Left ventricle myocardium inferior (tissue), 1 donor: ENCODE measurements around the gene SLC18A3. TPM values are rescaled to one million over a fixed set of nuclear protein-coding genes. Genes with fewer than 3 reads are reported as not detected.

Source experiments
- DNase-seq: peaks from one replicate; pipeline ENCODE4 v3.0.0-alpha.2; 2020
- H3K27ac ChIP-seq: fragments of 200-600 bp; replicated peaks from 2 replicates; pipeline ENCODE4 v1.8.0; 2021
- H3K27me3 ChIP-seq: fragments of 200-600 bp; 2 replicates; pipeline ENCODE4 v1.8.0; 2021; ENCODE audit warnings: low read depth
- H3K36me3 ChIP-seq: fragments of 200-600 bp; 2 replicates; pipeline ENCODE4 v1.8.0; 2021
- H3K4me1 ChIP-seq: fragments of 200-600 bp; 2 replicates; pipeline ENCODE4 v1.8.0; 2021
- H3K4me3 ChIP-seq: fragments of 200-600 bp; 2 replicates; pipeline ENCODE4 v1.8.0; 2021; ENCODE audit warnings: mild to moderate bottlenecking, moderate library complexity
- H3K9me3 ChIP-seq: fragments of 200-600 bp; replicated peaks from 2 replicates; pipeline ENCODE4 v1.8.0; 2021
- intact Hi-C: fragments of 100-400 bp; cut with micrococcal nuclease; formaldehyde crosslinking; loops from one replicate; pipeline ENCODE4 v1.11.0; 2022
- total RNA-seq: library from RNA; stranded (reverse); fragmentation: NEBNext Ultra II Directional; extraction: Animal tissue kit (Norgen Biotek cat#: 25700); gene quantifications from one replicate; pipeline ENCODE4 v1.2.1, GENCODE V29; 2021
- TF ChIP-seq, protein P1 (sequence below): fragments of 200-600 bp; IDR thresholded peaks from 2 replicates; pipeline ENCODE4 v1.8.0; 2021; ENCODE audit warnings: antibody characterized with exemption, mild to moderate bottlenecking, borderline replicate concordance
- donor health status: DM: no; HTN: yes; CAD: no; lungs with severe emphysema.

Gene SLC18A3
- total RNA-seq, 1 donor from 2014 or later, result not detected

DNA sequence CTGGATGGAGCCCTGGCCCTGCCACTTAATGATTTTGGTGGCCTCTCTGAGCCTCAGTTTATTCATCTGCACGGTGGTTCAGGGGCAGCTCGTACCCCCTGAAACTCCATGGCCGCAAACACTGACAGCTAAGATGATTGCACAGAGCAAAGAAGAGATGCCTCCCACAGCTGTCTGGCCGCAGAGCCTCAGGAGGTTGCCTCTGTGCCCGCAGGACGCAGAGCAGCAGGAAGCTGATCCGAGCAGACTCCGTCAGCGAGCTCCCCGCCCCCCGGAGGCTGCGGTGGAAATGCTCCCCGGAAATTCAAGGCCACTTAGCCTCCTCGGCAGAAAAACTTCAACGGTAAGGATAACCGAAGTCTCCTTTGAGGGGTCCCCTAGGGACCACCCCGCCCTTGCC is 39.2 kb downstream of the SLC18A3 start:
- no peak for DNase-seq
- Histone ChIP-seq H3K36me3 (no peaks in the 10 kb centered on the region), H3K9me3 (no peaks in the 10 kb centered on the region), H3K4me3 (no peak overlapping the region), H3K27ac (no peak overlapping the region), H3K27me3 (peaks cover 85% of the 10 kb centered on the region), H3K4me1 (no peaks in the 10 kb centered on the region)
- TF ChIP-seq, protein P1, sequence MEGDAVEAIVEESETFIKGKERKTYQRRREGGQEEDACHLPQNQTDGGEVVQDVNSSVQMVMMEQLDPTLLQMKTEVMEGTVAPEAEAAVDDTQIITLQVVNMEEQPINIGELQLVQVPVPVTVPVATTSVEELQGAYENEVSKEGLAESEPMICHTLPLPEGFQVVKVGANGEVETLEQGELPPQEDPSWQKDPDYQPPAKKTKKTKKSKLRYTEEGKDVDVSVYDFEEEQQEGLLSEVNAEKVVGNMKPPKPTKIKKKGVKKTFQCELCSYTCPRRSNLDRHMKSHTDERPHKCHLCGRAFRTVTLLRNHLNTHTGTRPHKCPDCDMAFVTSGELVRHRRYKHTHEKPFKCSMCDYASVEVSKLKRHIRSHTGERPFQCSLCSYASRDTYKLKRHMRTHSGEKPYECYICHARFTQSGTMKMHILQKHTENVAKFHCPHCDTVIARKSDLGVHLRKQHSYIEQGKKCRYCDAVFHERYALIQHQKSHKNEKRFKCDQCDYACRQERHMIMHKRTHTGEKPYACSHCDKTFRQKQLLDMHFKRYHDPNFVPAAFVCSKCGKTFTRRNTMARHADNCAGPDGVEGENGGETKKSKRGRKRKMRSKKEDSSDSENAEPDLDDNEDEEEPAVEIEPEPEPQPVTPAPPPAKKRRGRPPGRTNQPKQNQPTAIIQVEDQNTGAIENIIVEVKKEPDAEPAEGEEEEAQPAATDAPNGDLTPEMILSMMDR, result no peak
- intact Hi-C loops, result no loop called here

DNA sequence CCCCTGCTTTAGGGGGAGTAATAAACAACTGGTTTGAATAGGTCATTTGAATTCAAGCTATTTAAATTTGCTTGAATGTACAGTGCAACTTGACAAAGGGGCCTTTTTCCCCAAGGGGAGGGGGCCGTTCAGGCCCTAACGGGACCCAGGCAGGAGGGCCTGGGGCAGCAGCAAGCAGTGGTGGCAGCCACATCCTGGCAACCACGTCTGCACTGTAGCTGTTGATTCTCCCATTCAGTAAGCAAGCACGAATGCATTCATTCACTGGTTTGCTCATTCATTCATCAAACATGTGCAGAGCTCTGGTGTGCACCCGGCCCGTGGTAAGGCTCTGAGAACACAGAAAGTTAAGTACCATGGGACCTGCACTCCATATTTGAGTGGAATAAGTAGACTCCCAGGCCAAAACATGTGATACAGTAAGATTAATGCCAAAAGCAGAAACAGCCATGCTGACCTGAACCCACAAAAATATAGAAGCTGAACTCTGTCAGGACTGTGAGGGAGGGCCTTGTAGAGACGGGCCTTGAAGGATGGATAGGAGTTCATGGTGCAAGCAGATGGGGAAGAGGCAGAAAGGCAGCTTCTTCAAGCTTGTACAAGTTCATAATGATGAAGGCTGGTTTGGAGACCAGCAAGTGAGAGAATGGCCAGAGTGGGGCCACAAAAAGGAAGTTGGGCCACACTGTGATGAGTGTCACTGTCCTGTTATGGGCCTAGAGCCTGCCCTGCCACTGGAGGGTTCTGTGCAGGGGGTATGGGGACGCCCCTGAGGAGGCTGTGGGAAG is 40.0 kb downstream of the SLC18A3 start:
- H3K27ac ChIP-seq, result no peak overlapping the region
- peaks cover 86% of the 10 kb centered on the region for H3K27me3 ChIP-seq
- H3K4me3 ChIP-seq, result no peak overlapping the region
- H3K36me3 ChIP-seq, result no peaks in the 10 kb centered on the region
- H3K9me3 ChIP-seq, result no peaks in the 10 kb centered on the region
- intact Hi-C loops, result no loop called here
- DNase-seq, result no peak
- no peaks in the 10 kb centered on the region for H3K4me1 ChIP-seq
- TF ChIP-seq, protein P1, result no peak

DNA sequence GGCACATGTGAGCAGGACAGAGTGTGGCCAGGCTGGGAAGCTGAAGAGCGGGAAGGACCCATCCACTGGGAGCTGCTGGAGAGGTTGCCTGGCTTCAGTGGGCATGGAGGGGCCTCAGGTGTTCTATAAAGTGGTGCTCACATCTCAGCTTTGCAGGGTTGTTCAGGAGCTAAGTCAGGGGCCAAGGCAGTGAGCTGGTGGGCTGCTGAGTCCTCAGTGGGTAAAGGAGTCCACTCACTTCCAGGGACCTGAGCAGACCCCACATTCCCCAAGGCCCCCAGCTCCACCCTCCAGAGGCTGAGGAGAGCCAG is 40.6 kb downstream of the SLC18A3 start:
- intact Hi-C loops, result no loop called here
- no peak overlapping the region for H3K27ac ChIP-seq
- no peaks in the 10 kb centered on the region for H3K9me3 ChIP-seq
- H3K36me3 ChIP-seq, result no peaks in the 10 kb centered on the region
- no peaks in the 10 kb centered on the region for H3K4me1 ChIP-seq
- peaks cover 87% of the 10 kb centered on the region for H3K27me3 ChIP-seq
- TF ChIP-seq, protein P1, result no peak
- no peak overlapping the region for H3K4me3 ChIP-seq
- DNase-seq, result no peak

DNA sequence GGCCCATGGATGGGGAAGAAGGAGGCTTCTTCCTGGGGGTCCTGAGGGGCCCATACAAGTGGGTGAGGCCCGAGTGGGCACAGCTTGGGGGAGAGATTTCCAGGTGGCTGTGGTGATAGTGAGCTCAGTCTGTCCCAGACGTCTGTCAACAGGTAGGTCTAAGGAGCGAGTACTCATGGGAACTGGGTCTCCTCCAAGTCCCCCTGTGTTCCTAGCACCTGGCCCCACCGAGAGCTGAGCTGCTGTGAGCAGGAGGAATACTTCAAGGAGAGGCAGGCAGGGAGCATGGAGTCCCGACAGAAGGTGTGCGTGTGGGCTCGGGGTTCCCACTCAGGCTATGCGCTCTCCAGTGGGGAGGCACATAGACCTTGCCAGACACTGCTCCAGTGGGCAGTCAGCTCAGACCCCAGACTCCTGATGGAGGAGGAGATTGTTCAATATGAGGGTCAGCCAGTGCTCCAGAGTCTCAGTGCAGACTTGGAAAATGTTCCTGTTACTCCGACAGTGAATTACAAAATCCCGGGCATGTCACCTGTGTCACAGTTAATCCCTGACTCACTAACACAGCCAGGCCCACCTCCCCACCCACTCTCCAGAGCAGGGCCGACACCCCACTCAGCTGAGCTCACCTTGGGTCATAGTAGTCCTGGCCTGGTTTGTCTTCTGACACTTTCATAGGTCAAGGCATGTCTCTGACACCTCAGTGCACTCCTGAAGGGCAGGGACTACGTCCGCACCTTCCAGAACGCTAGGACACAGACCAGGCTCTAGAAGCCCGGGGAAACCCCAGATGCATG is 41.1 kb downstream of the SLC18A3 start:
- no peaks in the 10 kb centered on the region for H3K4me1 ChIP-seq
- H3K4me3 ChIP-seq, result no peak overlapping the region
- TF ChIP-seq, protein P1, result no peak
- no peak overlapping the region for H3K27ac ChIP-seq
- no peaks in the 10 kb centered on the region for H3K36me3 ChIP-seq
- no peaks in the 10 kb centered on the region for H3K9me3 ChIP-seq
- intact Hi-C loops, result no loop called here
- no peak for DNase-seq
- H3K27me3 ChIP-seq, result peaks cover 87% of the 10 kb centered on the region

DNA sequence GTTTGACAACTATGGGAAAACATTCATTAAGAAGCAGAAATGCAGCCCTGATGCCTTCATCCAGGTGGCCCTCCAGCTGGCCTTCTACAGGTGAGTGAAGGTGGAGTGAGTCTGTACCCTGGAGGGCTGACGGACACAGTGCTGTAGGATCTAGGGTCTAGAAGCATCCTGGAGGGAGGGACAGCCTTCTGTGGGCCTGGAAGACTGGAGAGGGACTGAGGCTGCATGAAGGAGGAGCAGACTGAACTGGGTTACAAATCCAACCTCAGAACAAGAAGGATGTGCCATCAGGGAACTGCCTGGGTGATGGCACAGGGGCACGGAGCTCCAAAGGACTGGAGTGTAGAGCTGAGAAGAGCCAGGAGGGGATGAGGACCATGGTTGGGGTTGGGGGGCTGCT is 41.8 kb downstream of the SLC18A3 start:
- TF ChIP-seq, protein P1, result no peak
- no peaks in the 10 kb centered on the region for H3K4me1 ChIP-seq
- H3K27ac ChIP-seq, result no peak overlapping the region
- no peak for DNase-seq
- peaks cover 90% of the 10 kb centered on the region for H3K27me3 ChIP-seq
- H3K4me3 ChIP-seq, result no peak overlapping the region
- intact Hi-C loops, result no loop called here
- no peaks in the 10 kb centered on the region for H3K36me3 ChIP-seq
- H3K9me3 ChIP-seq, result no peaks in the 10 kb centered on the region
